GM10266 (cell line): ENCODE measurements around the gene TECPR2.

Experiments
- DNase-seq: peaks from one replicate; pipeline ENCODE4 v3.0.0; 2012; ENCODE audit errors: extremely low spot score
- CTCF ChIP-seq: IDR thresholded peaks from 2 replicates; pipeline ENCODE4 v1.5.1; 2012; ENCODE audit warnings: mild to moderate bottlenecking, low read depth; ENCODE audit not compliant: control insufficient read depth, insufficient read depth; ENCODE audit errors: missing control alignments

The TECPR2 gene

GRCh38 chr14:102338724-102339123, 24.0 kb upstream of the TECPR2 start:
- no peak for DNase-seq
- no peak for TF ChIP-seq CTCF

- no peak for DNase-seq
- TF ChIP-seq CTCF, result no peak
These were observed 21.2 kb upstream of the TECPR2 start for GRCh38 chr14:102341566-102341965.

GRCh38 chr14:102342238-102342637, 20.5 kb upstream of the TECPR2 start:
- no peak for TF ChIP-seq CTCF
- DNase-seq, result no peak

- TF ChIP-seq CTCF, result no peak
- no peak for DNase-seq
These were observed 18.7 kb upstream of the TECPR2 start for GRCh38 chr14:102344084-102344483.

- DNase-seq, result no peak
- TF ChIP-seq CTCF, result no peak
These were observed 18.3 kb upstream of the TECPR2 start for GRCh38 chr14:102344485-102344884.

GRCh38 chr14:102345232-102345631, 17.5 kb upstream of the TECPR2 start:
- DNase-seq, result no peak
- TF ChIP-seq CTCF, result no peak

GRCh38 chr14:102346645-102347044, 16.1 kb upstream of the TECPR2 start:
- TF ChIP-seq CTCF, result no peak
- DNase-seq, result no peak
